NCI-H2171 (cell line): ENCODE measurements around the gene SNAPC2.
"Not testable (repeated sequence)": the region's sequence is repeated elsewhere in the genome, so short reads cannot be mapped to it uniquely, and the experiment has no call there.

Source experiments
- DNase-seq: peaks from one replicate; lab custom pipeline; 2025; lab: John Stamatoyannopoulos, UW

The SNAPC2 gene

GRCh38 chr19:7921967-7922835, 2.1 kb downstream of the SNAPC2 start:
- no peak for DNase-seq

- no peak for DNase-seq
Observed at GRCh38 chr19:7922836-7923195, 2.7 kb downstream of the SNAPC2 start.

- no peak for DNase-seq
Observed at GRCh38 chr19:7923295-7924191, 3.4 kb downstream of the SNAPC2 start.

GRCh38 chr19:7924241-7924640, 4.1 kb downstream of the SNAPC2 start:
- no peak for DNase-seq

GRCh38 chr19:7924651-7925170, 4.6 kb downstream of the SNAPC2 start:
- no peak for DNase-seq

- peak; percentile 62 for DNase-seq
Observed at GRCh38 chr19:7925171-7925851, 5.2 kb downstream of the SNAPC2 start.

- peak; percentile 54 for DNase-seq
Observed at GRCh38 chr19:7926021-7926726, 6.0 kb downstream of the SNAPC2 start, which contains the start of gene CTXN1. CTXN1 (minus strand) TSS chr19:7926135; CDS start chr19:7925538, 597 bp downstream.

- no peak for DNase-seq
Observed at GRCh38 chr19:7926727-7927604, 6.8 kb downstream of the SNAPC2 start.

- no peak for DNase-seq
Observed at GRCh38 chr19:7927605-7928333, 7.6 kb downstream of the SNAPC2 start.

GRCh38 chr19:7928334-7928706, 8.2 kb downstream of the SNAPC2 start:
- DNase-seq: no peak

GRCh38 chr19:7928741-7929701, 8.9 kb downstream of the SNAPC2 start:
- peak; percentile 47 for DNase-seq

GRCh38 chr19:7930030-7930429, 9.9 kb downstream of the SNAPC2 start:
- DNase-seq: not testable (repeated sequence)

GRCh38 chr19:7930765-7931164, 10.6 kb downstream of the SNAPC2 start:
- no peak for DNase-seq

GRCh38 chr19:7931221-7932061, 11.3 kb downstream of the SNAPC2 start:
- no peak for DNase-seq

- no peak for DNase-seq
Observed at GRCh38 chr19:7932276-7932929, 12.3 kb downstream of the SNAPC2 start.

- no peak for DNase-seq
Observed at GRCh38 chr19:7932930-7933300, 12.8 kb downstream of the SNAPC2 start.

GRCh38 chr19:7933411-7933810, 13.3 kb downstream of the SNAPC2 start:
- no peak for DNase-seq
